HCT116 (cell line): ENCODE data around the gene CHST9. TPM values are rescaled to one million over a fixed set of nuclear protein-coding genes. Genes with fewer than 3 reads are reported as not detected.

ENCODE experiments used
- ATAC-seq: fragments of 200-7000 bp; cut with Tn5 transposase; 2 replicates; pipeline ENCODE4 v1.9.1; 2020; ENCODE audit warnings: mild to moderate bottlenecking, moderate library complexity
- BruUV-seq: library from RNA; stranded (reverse); fragments of 400-500 nt; replicated peaks from 2 replicates; lab custom pipeline; 2021; lab: Mats Ljungman, UMichigan
- CTCF ChIA-PET: fragments of 300-600 bp; sonication (Branson Sonifier 250); formaldehyde crosslinking; loops from one replicate; lab custom pipeline; 2021; ENCODE audit warnings: antibody characterized with exemption; lab: Charles Lee
- POLR2A ChIA-PET: fragments of 300-600, 350-600 bp; sonication (Branson Sonifier 250); formaldehyde crosslinking; loops from one replicate; lab custom pipeline; 2021; ENCODE audit warnings: antibody characterized with exemption; lab: Charles Lee
- RAD21 ChIA-PET, 2 experiments: fragments of 300-600 bp; sonication (Branson Sonifier 250); formaldehyde crosslinking; loops; one replicate each; lab custom pipeline; 2023; ENCODE audit warnings: low total read pairs in 2 of 2; ENCODE audit not compliant: uncharacterized antibody in 2 of 2, unreplicated experiment in 2 of 2, low non-redundant PET in 1 of 2; lab: Charles Lee
- DNase-seq: peaks from one replicate; pipeline ENCODE4 v3.0.0-alpha.2; 2010; ENCODE audit warnings: low read depth, low spot score
- H2AFZ ChIP-seq: fragments of 200-600 bp; shearing (Covaris generic), sonication (generic); 2 replicates; pipeline ENCODE4 v1.6.1; 2017; ENCODE audit warnings: low read depth, mixed run types, mixed read lengths, antibody characterized with exemption, low read length; ENCODE audit not compliant: poor library complexity, severe bottlenecking
- H3K27ac ChIP-seq: 2 replicates; pipeline ENCODE4 v1.5.1; 2012; ENCODE audit warnings: low read depth, low read length
- H3K27me3 ChIP-seq: fragments of 200-600 bp; sonication (generic); 2 replicates; pipeline ENCODE4 v1.6.1; 2016; ENCODE audit warnings: mixed run types, low read length, mixed read lengths; ENCODE audit not compliant: insufficient read depth
- H3K36me3 ChIP-seq, 2 experiments: fragments of 200-500 bp in 1 of 2; fragments of 200-600 bp in 1 of 2; sonication (Bioruptor generic) in 1 of 2; sonication (generic) in 1 of 2; 2 replicates each; pipeline versions ENCODE4 v1.5.1 to v1.6.1; 2014 to 2016; ENCODE audit warnings: low read length in 2 of 2, inconsistent platforms in 1 of 2, mixed read lengths in 1 of 2, mixed run types in 1 of 2; ENCODE audit not compliant: insufficient read depth in 2 of 2, control insufficient read depth in 1 of 2
- H3K4me1 ChIP-seq, 2 experiments: fragments of 200-600 bp in 1 of 2; sonication (generic) in 1 of 2; 2 replicates each; pipeline versions ENCODE4 v1.5.1 to v1.6.1; 2012 to 2017; ENCODE audit warnings: low read length in 2 of 2, inconsistent platforms in 1 of 2, mild to moderate bottlenecking in 1 of 2, mixed read lengths in 1 of 2, mixed run types in 1 of 2, moderate library complexity in 1 of 2; ENCODE audit not compliant: insufficient read depth in 2 of 2, control insufficient read depth in 1 of 2
- H3K4me2 ChIP-seq: fragments of 200-600 bp; sonication (generic); 2 replicates; pipeline ENCODE4 v1.6.1; 2017; ENCODE audit warnings: mixed run types, low read length, mixed read lengths
- H3K4me3 ChIP-seq, 2 experiments: fragments of 200-600 bp in 1 of 2; sonication (generic) in 1 of 2; replicated peaks in 1 of 2; 2 replicates each; pipeline ENCODE4 v1.5.1; 2011 to 2016; ENCODE audit warnings: low read length in 2 of 2, control low read depth in 1 of 2, low read depth in 1 of 2, mild to moderate bottlenecking in 1 of 2, mixed read lengths in 1 of 2, mixed run types in 1 of 2
- H3K79me2 ChIP-seq: fragments of 200-600 bp; sonication (generic); 2 replicates; pipeline ENCODE4 v1.6.1; 2017; ENCODE audit warnings: mild to moderate bottlenecking, mixed run types, low read length, moderate library complexity, mixed read lengths; ENCODE audit not compliant: insufficient read depth
- H3K9ac ChIP-seq: fragments of 200-600 bp; sonication (generic); 2 replicates; pipeline ENCODE4 v1.6.1; 2016; ENCODE audit warnings: low read length, mixed read lengths
- H3K9me2 ChIP-seq: fragments of 200-600 bp; sonication (generic), shearing (Covaris generic); 2 replicates; pipeline ENCODE4 v1.6.1; 2017; ENCODE audit warnings: mixed run types, mild to moderate bottlenecking, moderate library complexity; ENCODE audit not compliant: insufficient read depth
- H3K9me3 ChIP-seq, 2 experiments: fragments of 200-500 bp in 1 of 2; fragments of 200-600 bp in 1 of 2; sonication (Bioruptor generic) in 1 of 2; sonication (generic) in 1 of 2; 2 replicates each; pipeline ENCODE4 v1.6.1; 2014 to 2017; ENCODE audit warnings: low read length in 2 of 2, mixed read lengths in 2 of 2, inconsistent platforms in 1 of 2, low read depth in 1 of 2, mild to moderate bottlenecking in 1 of 2, mixed run types in 1 of 2, moderate library complexity in 1 of 2; ENCODE audit not compliant: control insufficient read depth in 1 of 2, insufficient read depth in 1 of 2
- H4K20me1 ChIP-seq: fragments of 200-600 bp; sonication (generic), shearing (Covaris generic); 2 replicates; pipeline ENCODE4 v1.6.1; 2017; ENCODE audit warnings: mixed run types, mild to moderate bottlenecking, moderate library complexity; ENCODE audit not compliant: insufficient read depth
- CBX3 ChIP-seq: IDR thresholded peaks from 2 replicates; pipeline ENCODE4 v1.6.1; 2012; ENCODE audit warnings: low read depth
- ELF1 ChIP-seq: IDR thresholded peaks from 2 replicates; pipeline ENCODE4 v1.6.1; 2012; ENCODE audit warnings: low read depth, borderline replicate concordance
- FOSL1 ChIP-seq: IDR thresholded peaks from 2 replicates; pipeline ENCODE4 v1.6.1; 2012; ENCODE audit warnings: low read depth
- MAX ChIP-seq: IDR thresholded peaks from 2 replicates; pipeline ENCODE4 v1.6.1; 2012
- POLR2AphosphoS5 ChIP-seq: IDR thresholded peaks from 2 replicates; pipeline ENCODE4 v1.6.1; 2011; ENCODE audit warnings: mild to moderate bottlenecking, low read depth, low read length, moderate library complexity
- SIN3A ChIP-seq: IDR thresholded peaks from 2 replicates; pipeline ENCODE4 v1.6.1; 2012; ENCODE audit warnings: low read depth
- YY1 ChIP-seq: IDR thresholded peaks from 2 replicates; pipeline ENCODE4 v1.6.1; 2011; ENCODE audit warnings: low read length, low read depth, moderate library complexity, mild to moderate bottlenecking; ENCODE audit not compliant: insufficient replicate concordance; ENCODE audit errors: extremely low read depth
- ZNF274 ChIP-seq: fragments of 200-500 bp; sonication (Bioruptor generic); IDR thresholded peaks from 2 replicates; pipeline ENCODE4 v1.6.1; 2014; ENCODE audit warnings: mild to moderate bottlenecking, low read depth, low read length, inconsistent platforms
- intact Hi-C: fragments of 100-400 bp; cut with micrococcal nuclease; formaldehyde crosslinking; loops from 2 replicates; pipeline ENCODE4 v1.10.0; 2022
- total RNA-seq: library from RNA; stranded (reverse); gene quantifications from one replicate; pipeline ENCODE4 v1.2.1, GENCODE V29; 2021; ENCODE audit not compliant: unreplicated experiment

Gene CHST9
- total RNA-seq, 1 experiment from 2014 or later = not detected

DNA sequence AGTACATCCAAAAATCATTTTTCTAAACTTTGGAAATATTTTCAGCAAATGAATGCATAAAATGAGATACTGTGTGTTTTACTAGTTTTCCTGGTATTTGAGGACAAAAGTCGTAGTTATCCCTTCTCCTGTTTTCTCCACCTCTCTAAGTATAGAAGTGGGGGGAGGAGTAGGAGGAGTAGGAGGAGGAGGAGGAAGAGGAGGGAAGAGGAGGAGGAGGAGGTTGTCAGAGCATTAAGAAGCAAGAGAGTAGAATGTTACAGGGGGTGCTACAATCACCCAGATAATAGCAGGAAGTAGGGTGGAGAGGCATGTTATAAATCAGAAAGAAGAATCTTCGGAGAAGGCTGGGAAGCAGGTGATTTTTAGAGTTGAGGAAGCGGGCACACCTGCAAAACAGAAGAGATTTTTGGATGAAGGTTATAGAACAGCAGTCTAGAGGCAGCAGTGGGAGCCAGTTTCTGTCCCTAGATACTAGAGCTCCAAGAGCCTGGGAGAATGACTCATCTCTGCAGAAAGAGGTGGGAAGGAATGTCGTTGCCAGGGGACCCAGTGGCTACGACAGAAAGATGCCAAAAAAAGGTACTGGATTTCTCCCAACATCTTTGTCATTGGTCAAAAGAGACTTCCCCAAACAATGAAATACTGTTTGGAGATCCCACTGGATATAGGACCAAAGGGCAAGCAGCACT is 275.4 kb downstream of the CHST9 start:
- H3K9ac ChIP-seq = no peak overlapping the region
- ATAC-seq (no peak), DNase-seq (no peak)
- peaks cover 13% of the 10 kb centered on the region for H3K27me3 ChIP-seq
- CTCF ChIA-PET = no interaction called here
- RAD21 ChIA-PET = no interaction called here
- no peaks in the 10 kb centered on the region for H3K79me2 ChIP-seq
- no peak overlapping the region for H2AFZ ChIP-seq
- H3K9me3 ChIP-seq = no peaks in the 10 kb centered on the region
- TF ChIP-seq ZNF274 (no peak), FOSL1 (no peak), MAX (no peak)
- TF ChIP-seq, all 23 proteins: peak for 0
- Histone ChIP-seq H3K9me2 (no peaks in the 10 kb centered on the region), H3K27ac (no peak overlapping the region), H3K36me3 (no peaks in the 10 kb centered on the region), H3K4me3 (no peak overlapping the region), H4K20me1 (no peaks in the 10 kb centered on the region), H3K4me2 (no peak overlapping the region), H3K4me1 (0 out of 4 replicates have a peak, but pooled peaks cover 0 to 3% of the 10 kb centered on the region in 2 experiments)
- POLR2A ChIA-PET = no interaction called here
- BruUV-seq = no TSS peak
- intact Hi-C loops = no loop called here

- CTCF ChIA-PET = no interaction called here
- RAD21 ChIA-PET = no interaction called here
- POLR2A ChIA-PET = no interaction called here
- ATAC-seq (no peak), DNase-seq (no peak)
- Histone ChIP-seq H3K9me2 (no peaks in the 10 kb centered on the region), H3K9ac (no peak overlapping the region), H3K9me3 (no peaks in the 10 kb centered on the region), H3K27me3 (peaks cover 8% of the 10 kb centered on the region), H3K4me3 (no peak overlapping the region), H3K79me2 (no peaks in the 10 kb centered on the region), H3K4me2 (no peak overlapping the region), H3K27ac (no peak overlapping the region), H4K20me1 (no peaks in the 10 kb centered on the region), H3K4me1 (0 out of 4 replicates have a peak, but pooled peaks cover 0 to 3% of the 10 kb centered on the region in 2 experiments), H2AFZ (no peak overlapping the region), H3K36me3 (no peaks in the 10 kb centered on the region)
- no TSS peak for BruUV-seq
- no peak for TF ChIP-seq POLR2AphosphoS5
- TF ChIP-seq ELF1 = no peak
- no peak for TF ChIP-seq SIN3A
- TF ChIP-seq YY1 = no peak
- no peak for TF ChIP-seq CBX3
- no peak for TF ChIP-seq ZNF274
- intact Hi-C loops = no loop called here
These were observed 276.2 kb downstream of the CHST9 start for GRCh38 chr18:26908906-26909305.
